GM23338 (cell line): ENCODE data around the gene CDH4. TPM values are rescaled to one million over a fixed set of nuclear protein-coding genes. Genes with fewer than 3 reads are reported as not detected.

Experiments used
- ATAC-seq: fragments of 200-7000 bp; cut with Tn5 transposase; 3 replicates; pipeline ENCODE4 v1.9.1; 2020
- DNase-seq: peaks from one replicate; pipeline ENCODE4 v3.0.0-alpha.2; 2015; ENCODE audit warnings: low spot score
- H2AFZ ChIP-seq: fragments of 200-600 bp; sonication (generic); 2 replicates; pipeline ENCODE4 v1.8.0; 2016; ENCODE audit warnings: antibody characterized with exemption, mild to moderate bottlenecking, moderate library complexity
- H3F3A ChIP-seq: fragments of 200-600 bp; sonication (generic); replicated peaks from 2 replicates; pipeline ENCODE4 v1.8.0; 2017; ENCODE audit warnings: antibody characterized with exemption, mixed run types, low read depth
- H3K27ac ChIP-seq: fragments of 200-600 bp; sonication (generic); 2 replicates; pipeline ENCODE4 v1.6.1; 2016; ENCODE audit warnings: low read depth
- H3K27me3 ChIP-seq: fragments of 200-600 bp; sonication (generic); 2 replicates; pipeline ENCODE4 v1.8.0; 2016; ENCODE audit warnings: mild to moderate bottlenecking, mixed run types, moderate library complexity; ENCODE audit not compliant: insufficient read depth
- H3K36me3 ChIP-seq: fragments of 200-600 bp; sonication (generic); 2 replicates; pipeline ENCODE4 v1.8.0; 2016; ENCODE audit warnings: mild to moderate bottlenecking; ENCODE audit not compliant: insufficient read depth
- H3K4me1 ChIP-seq: fragments of 200-600 bp; sonication (generic); 2 replicates; pipeline ENCODE4 v1.8.0; 2016; ENCODE audit warnings: mild to moderate bottlenecking, moderate library complexity; ENCODE audit not compliant: insufficient read depth
- H3K4me2 ChIP-seq: fragments of 200-600 bp; sonication (generic); 2 replicates; pipeline ENCODE4 v1.7.1; 2017; ENCODE audit warnings: mixed run types
- H3K4me3 ChIP-seq: fragments of 200-600 bp; sonication (generic); 2 replicates; pipeline ENCODE4 v1.6.1; 2016; ENCODE audit warnings: mixed run types
- H3K79me2 ChIP-seq: fragments of 200-600 bp; sonication (generic); replicated peaks from 2 replicates; pipeline ENCODE4 v1.8.0; 2017; ENCODE audit warnings: mild to moderate bottlenecking; ENCODE audit not compliant: insufficient read depth
- H3K9me2 ChIP-seq: fragments of 200-600 bp; sonication (generic); 2 replicates; pipeline ENCODE4 v1.8.0; 2017; ENCODE audit not compliant: insufficient read depth
- H4K20me1 ChIP-seq: fragments of 200-600 bp; sonication (generic); replicated peaks from 2 replicates; pipeline ENCODE4 v1.8.0; 2017; ENCODE audit warnings: mild to moderate bottlenecking; ENCODE audit not compliant: insufficient read depth
- H3K27ac Mint-ChIP-seq: 2 replicates; pipeline ENCODE4 v1.8.0; 2020; ENCODE audit warnings: inconsistent platforms, mild to moderate bottlenecking, moderate library complexity, mixed read lengths
- H3K27me3 Mint-ChIP-seq: 3 replicates; pipeline ENCODE4 v1.8.0; 2022; ENCODE audit warnings: low read depth, mild to moderate bottlenecking, moderate library complexity, mixed read lengths, inconsistent platforms; ENCODE audit not compliant: insufficient read depth, poor library complexity
- H3K36me3 Mint-ChIP-seq: 3 replicates; pipeline ENCODE4 v1.8.0; 2021; ENCODE audit warnings: low read depth, mild to moderate bottlenecking, inconsistent platforms, moderate library complexity, mixed read lengths
- H3K4me1 Mint-ChIP-seq: 3 replicates; pipeline ENCODE4 v1.8.0; 2020; ENCODE audit warnings: mild to moderate bottlenecking, inconsistent platforms, mixed read lengths
- H3K4me3 Mint-ChIP-seq: 3 replicates; pipeline ENCODE4 v1.8.0; 2021; ENCODE audit warnings: moderate library complexity, mild to moderate bottlenecking, inconsistent platforms, mixed read lengths
- H3K9me3 Mint-ChIP-seq: 3 replicates; pipeline ENCODE4 v1.8.0; 2020; ENCODE audit warnings: moderate library complexity, mild to moderate bottlenecking, inconsistent platforms, mixed read lengths
- CREB1 ChIP-seq: fragments of 250-450 bp; sonication (Bioruptor Pico); IDR thresholded peaks from 2 replicates; pipeline ENCODE4 v1.5.0; 2020; ENCODE audit warnings: low read depth, mild to moderate bottlenecking, moderate library complexity
- EZH2 ChIP-seq: fragments of 200-600 bp; sonication (generic); IDR thresholded peaks from one replicate; pipeline ENCODE4 v1.8.0; 2017; ENCODE audit warnings: antibody characterized with exemption, mild to moderate bottlenecking, low read depth; ENCODE audit not compliant: unreplicated experiment
- EZH2phosphoT487 ChIP-seq: fragments of 200-600 bp; sonication (generic); IDR thresholded peaks from one replicate; pipeline ENCODE4 v1.8.1; 2018; ENCODE audit warnings: antibody characterized with exemption; ENCODE audit not compliant: unreplicated experiment
- JUNB ChIP-seq: IDR thresholded peaks from one replicate; pipeline ENCODE4 v1.6.1; 2016; ENCODE audit warnings: antibody characterized with exemption; ENCODE audit not compliant: unreplicated experiment
- POLR2AphosphoS5 ChIP-seq: IDR thresholded peaks from 2 replicates; pipeline ENCODE4 v1.6.1; 2016; ENCODE audit warnings: antibody characterized with exemption, low read depth
- STAT1 ChIP-seq: IDR thresholded peaks from one replicate; pipeline ENCODE4 v1.6.1; 2016; ENCODE audit warnings: antibody characterized with exemption; ENCODE audit not compliant: unreplicated experiment
- ZNF114 ChIP-seq: fragments of 250-450 bp; sonication (Bioruptor Pico); IDR thresholded peaks from 2 replicates; pipeline ENCODE4 v1.5.0; 2020; ENCODE audit warnings: mild to moderate bottlenecking, moderate library complexity
- ZNF462 ChIP-seq: fragments of 250-450 bp; sonication (Bioruptor Pico); IDR thresholded peaks from 2 replicates; pipeline ENCODE4 v1.5.0; 2020; ENCODE audit warnings: mild to moderate bottlenecking, moderate library complexity
- polyA plus RNA-seq: library from polyadenylated mRNA; unstranded; fragments of >200 nt; fragmentation: Nextera tagmentation; extraction: Ambion mirVana; gene quantifications from 2 replicates; pipeline ENCODE4 v1.2.1, GENCODE V29; 2016
- total RNA-seq: library from RNA; depleted of rRNA; stranded (reverse); fragments of >200 nt; shearing (Covaris generic); gene quantifications from 2 replicates; pipeline ENCODE4 v1.2.3, GENCODE V29; 2014
- TF ChIP-seq, protein P1 (sequence below): IDR thresholded peaks from one replicate; pipeline ENCODE4 v1.6.1; 2018; ENCODE audit warnings: antibody characterized with exemption; ENCODE audit not compliant: unreplicated experiment
- TF ChIP-seq, protein P2 (sequence below): IDR thresholded peaks from 2 replicates; pipeline ENCODE4 v1.6.1; 2016; ENCODE audit warnings: antibody characterized with exemption
- TF ChIP-seq, protein P3 (sequence below), 2 experiments: fragments of 200-600 bp in 1 of 2; sonication (generic) in 1 of 2; conservative IDR thresholded peaks; 2 replicates each; pipeline versions ENCODE4 v1.5.1 to v1.6.1; 2016 to 2017; ENCODE audit warnings: antibody characterized with exemption in 2 of 2, low read depth in 2 of 2, mild to moderate bottlenecking in 2 of 2, moderate library complexity in 1 of 2

CDH4 gene
- total and polyA plus RNA-seq, 2 experiments from 2014 or later, result 1.2 to 4.2 TPM

DNA sequence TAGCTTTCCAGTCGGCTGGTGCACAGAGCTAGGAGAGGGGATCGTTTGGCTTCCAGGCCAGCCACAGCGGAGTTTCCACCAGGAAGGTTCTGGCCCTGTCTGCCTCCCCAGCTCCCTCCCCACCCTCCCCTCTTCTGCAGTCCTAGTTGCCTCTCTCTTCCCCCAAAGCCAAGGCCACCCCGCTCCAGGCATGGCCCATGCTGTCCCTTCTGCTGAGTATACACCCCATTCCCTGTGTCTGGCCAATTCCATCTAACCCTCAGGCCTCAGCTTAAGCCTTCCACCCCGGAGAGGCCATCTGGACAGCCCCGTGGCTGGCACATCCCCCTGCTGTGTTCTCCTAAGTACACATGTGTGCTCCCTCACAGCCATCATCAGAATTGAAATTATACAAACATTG, 167.4 kb downstream of the CDH4 start (continued):
- TF ChIP-seq STAT1 (no peak), EZH2 (no peak), EZH2phosphoT487 (no peak)
- TF ChIP-seq, protein P1, sequence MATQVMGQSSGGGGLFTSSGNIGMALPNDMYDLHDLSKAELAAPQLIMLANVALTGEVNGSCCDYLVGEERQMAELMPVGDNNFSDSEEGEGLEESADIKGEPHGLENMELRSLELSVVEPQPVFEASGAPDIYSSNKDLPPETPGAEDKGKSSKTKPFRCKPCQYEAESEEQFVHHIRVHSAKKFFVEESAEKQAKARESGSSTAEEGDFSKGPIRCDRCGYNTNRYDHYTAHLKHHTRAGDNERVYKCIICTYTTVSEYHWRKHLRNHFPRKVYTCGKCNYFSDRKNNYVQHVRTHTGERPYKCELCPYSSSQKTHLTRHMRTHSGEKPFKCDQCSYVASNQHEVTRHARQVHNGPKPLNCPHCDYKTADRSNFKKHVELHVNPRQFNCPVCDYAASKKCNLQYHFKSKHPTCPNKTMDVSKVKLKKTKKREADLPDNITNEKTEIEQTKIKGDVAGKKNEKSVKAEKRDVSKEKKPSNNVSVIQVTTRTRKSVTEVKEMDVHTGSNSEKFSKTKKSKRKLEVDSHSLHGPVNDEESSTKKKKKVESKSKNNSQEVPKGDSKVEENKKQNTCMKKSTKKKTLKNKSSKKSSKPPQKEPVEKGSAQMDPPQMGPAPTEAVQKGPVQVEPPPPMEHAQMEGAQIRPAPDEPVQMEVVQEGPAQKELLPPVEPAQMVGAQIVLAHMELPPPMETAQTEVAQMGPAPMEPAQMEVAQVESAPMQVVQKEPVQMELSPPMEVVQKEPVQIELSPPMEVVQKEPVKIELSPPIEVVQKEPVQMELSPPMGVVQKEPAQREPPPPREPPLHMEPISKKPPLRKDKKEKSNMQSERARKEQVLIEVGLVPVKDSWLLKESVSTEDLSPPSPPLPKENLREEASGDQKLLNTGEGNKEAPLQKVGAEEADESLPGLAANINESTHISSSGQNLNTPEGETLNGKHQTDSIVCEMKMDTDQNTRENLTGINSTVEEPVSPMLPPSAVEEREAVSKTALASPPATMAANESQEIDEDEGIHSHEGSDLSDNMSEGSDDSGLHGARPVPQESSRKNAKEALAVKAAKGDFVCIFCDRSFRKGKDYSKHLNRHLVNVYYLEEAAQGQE, result no peak

DNA sequence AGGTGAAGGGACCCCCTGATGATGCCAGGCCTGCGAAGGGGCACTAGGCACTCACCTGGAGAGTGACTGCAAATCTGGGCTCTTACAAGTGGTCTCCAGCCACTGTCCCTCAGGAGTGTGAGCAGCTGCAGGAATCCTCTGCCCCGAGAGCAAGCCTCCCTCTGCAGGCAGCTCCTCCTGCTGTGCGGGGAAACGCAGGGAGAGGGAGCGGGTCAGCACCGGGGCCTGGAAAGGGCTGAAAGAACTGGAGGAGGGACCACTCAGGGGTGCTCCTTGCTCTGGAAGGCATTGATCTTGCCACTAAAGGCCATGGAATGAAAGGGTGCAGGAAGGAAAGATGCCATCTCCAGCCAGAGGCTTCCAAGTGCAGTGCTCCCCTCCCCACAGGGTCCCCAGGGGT, 168.0 kb downstream of the CDH4 start:
- peaks cover 26% of the 10 kb centered on the region for H3K27me3 Mint-ChIP-seq
- H3K9me2 ChIP-seq, result no peaks in the 10 kb centered on the region
- no peaks in the 10 kb centered on the region for H3K36me3 ChIP-seq
- no peak overlapping the region for H3K4me3 ChIP-seq
- no peak overlapping the region for H3K4me2 ChIP-seq
- no peaks in the 10 kb centered on the region; the same call in 1 of the 3 replicates for H3K36me3 Mint-ChIP-seq
- H3K27me3 ChIP-seq, result no peaks in the 10 kb centered on the region
- DNase-seq (no peak), ATAC-seq (peak; percentile 27; the same call in 2 of the 3 replicates)
- no peak overlapping the region for H3K27ac ChIP-seq
- H3K4me1 Mint-ChIP-seq, result peaks cover 8% of the 10 kb centered on the region
- no peak overlapping the region for H3K27ac Mint-ChIP-seq
- no peaks in the 10 kb centered on the region for H3K79me2 ChIP-seq
- 0 out of 2 replicates have a peak, but pooled peaks cover 3% of the 10 kb centered on the region for H3F3A ChIP-seq
- no peaks in the 10 kb centered on the region for H4K20me1 ChIP-seq
- H3K4me3 Mint-ChIP-seq, result no peak overlapping the region
- peaks cover 10% of the 10 kb centered on the region for H3K4me1 ChIP-seq
- H3K9me3 Mint-ChIP-seq, result no peaks in the 10 kb centered on the region
- no peak overlapping the region for H2AFZ ChIP-seq
- TF ChIP-seq ZNF114 (CRISPR knock-in tag) (no peak), CREB1 (CRISPR knock-in tag) (no peak), EZH2phosphoT487 (no peak), EZH2 (no peak), POLR2AphosphoS5 (no peak), ZNF462 (CRISPR knock-in tag) (no peak), JUNB (no peak), STAT1 (no peak)
- TF ChIP-seq, protein P2, sequence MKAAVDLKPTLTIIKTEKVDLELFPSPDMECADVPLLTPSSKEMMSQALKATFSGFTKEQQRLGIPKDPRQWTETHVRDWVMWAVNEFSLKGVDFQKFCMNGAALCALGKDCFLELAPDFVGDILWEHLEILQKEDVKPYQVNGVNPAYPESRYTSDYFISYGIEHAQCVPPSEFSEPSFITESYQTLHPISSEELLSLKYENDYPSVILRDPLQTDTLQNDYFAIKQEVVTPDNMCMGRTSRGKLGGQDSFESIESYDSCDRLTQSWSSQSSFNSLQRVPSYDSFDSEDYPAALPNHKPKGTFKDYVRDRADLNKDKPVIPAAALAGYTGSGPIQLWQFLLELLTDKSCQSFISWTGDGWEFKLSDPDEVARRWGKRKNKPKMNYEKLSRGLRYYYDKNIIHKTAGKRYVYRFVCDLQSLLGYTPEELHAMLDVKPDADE, result no peak
- TF ChIP-seq, protein P3, sequence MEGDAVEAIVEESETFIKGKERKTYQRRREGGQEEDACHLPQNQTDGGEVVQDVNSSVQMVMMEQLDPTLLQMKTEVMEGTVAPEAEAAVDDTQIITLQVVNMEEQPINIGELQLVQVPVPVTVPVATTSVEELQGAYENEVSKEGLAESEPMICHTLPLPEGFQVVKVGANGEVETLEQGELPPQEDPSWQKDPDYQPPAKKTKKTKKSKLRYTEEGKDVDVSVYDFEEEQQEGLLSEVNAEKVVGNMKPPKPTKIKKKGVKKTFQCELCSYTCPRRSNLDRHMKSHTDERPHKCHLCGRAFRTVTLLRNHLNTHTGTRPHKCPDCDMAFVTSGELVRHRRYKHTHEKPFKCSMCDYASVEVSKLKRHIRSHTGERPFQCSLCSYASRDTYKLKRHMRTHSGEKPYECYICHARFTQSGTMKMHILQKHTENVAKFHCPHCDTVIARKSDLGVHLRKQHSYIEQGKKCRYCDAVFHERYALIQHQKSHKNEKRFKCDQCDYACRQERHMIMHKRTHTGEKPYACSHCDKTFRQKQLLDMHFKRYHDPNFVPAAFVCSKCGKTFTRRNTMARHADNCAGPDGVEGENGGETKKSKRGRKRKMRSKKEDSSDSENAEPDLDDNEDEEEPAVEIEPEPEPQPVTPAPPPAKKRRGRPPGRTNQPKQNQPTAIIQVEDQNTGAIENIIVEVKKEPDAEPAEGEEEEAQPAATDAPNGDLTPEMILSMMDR (conservative IDR thresholded peaks at IDR 0.05; ENCODE audit: low read depth in 2 of 2), result no peak
